Measurements from ENCODE around the gene TFEB.

Gene TFEB

GRCh38 chr6:41687501-41688175 lies 47.8 kb downstream of the TFEB start:
- no peak for DNase-seq

GRCh38 chr6:41685641-41686380 lies 49.6 kb downstream of the TFEB start:
- no peak for DNase-seq

- no peak for DNase-seq
These were observed 50.9 kb downstream of the TFEB start for GRCh38 chr6:41684311-41685180.

- DNase-seq: peak; percentile 62
These were observed 51.7 kb downstream of the TFEB start for GRCh38 chr6:41683523-41684310.

- DNase-seq: no peak
These were observed 52.2 kb downstream of the TFEB start for GRCh38 chr6:41683273-41683522.

GRCh38 chr6:41682497-41683272 lies 52.7 kb downstream of the TFEB start:
- DNase-seq: no peak

GRCh38 chr6:41682056-41682477 lies 53.3 kb downstream of the TFEB start:
- peak; percentile 69 for DNase-seq

GRCh38 chr6:41680182-41680965 lies 55.0 kb downstream of the TFEB start:
- no peak for DNase-seq

- DNase-seq: no peak
These were observed 55.7 kb downstream of the TFEB start for GRCh38 chr6:41679696-41680095.

- no peak for DNase-seq
These were observed 56.8 kb downstream of the TFEB start for GRCh38 chr6:41678511-41679084.

GRCh38 chr6:41677124-41677921 lies 58.1 kb downstream of the TFEB start:
- no peak for DNase-seq

GRCh38 chr6:41676431-41676830 lies 59.0 kb downstream of the TFEB start:
- peak; percentile 39 for DNase-seq

- no peak for DNase-seq
These were observed 59.4 kb downstream of the TFEB start for GRCh38 chr6:41675992-41676391.

GRCh38 chr6:41675176-41675775 lies 60.1 kb downstream of the TFEB start:
- DNase-seq: no peak

- no peak for DNase-seq
These were observed 61.0 kb downstream of the TFEB start for GRCh38 chr6:41674231-41675000.

- no peak for DNase-seq
These were observed 61.8 kb downstream of the TFEB start for GRCh38 chr6:41673704-41674000.

- DNase-seq: no peak
These were observed 62.3 kb downstream of the TFEB start for GRCh38 chr6:41672816-41673703.

GRCh38 chr6:41672016-41672415 lies 63.4 kb downstream of the TFEB start:
- DNase-seq: no peak
